GM10266 (cell line): ENCODE results near the gene DNAJC27.

Source experiments
- DNase-seq: peaks from one replicate; pipeline ENCODE4 v3.0.0; 2012; ENCODE audit errors: extremely low spot score
- CTCF ChIP-seq: IDR thresholded peaks from 2 replicates; pipeline ENCODE4 v1.5.1; 2012; ENCODE audit warnings: mild to moderate bottlenecking, low read depth; ENCODE audit not compliant: control insufficient read depth, insufficient read depth; ENCODE audit errors: missing control alignments

Gene DNAJC27

GRCh38 chr2:24926602-24927252, 45.0 kb downstream of the DNAJC27 start:
- DNase-seq, result peak; percentile 56
- TF ChIP-seq CTCF, result no peak

GRCh38 chr2:24926220-24926601, 45.5 kb downstream of the DNAJC27 start:
- no peak for TF ChIP-seq CTCF
- DNase-seq, result no peak

- no peak for TF ChIP-seq CTCF
- no peak for DNase-seq
These were observed 45.9 kb downstream of the DNAJC27 start for GRCh38 chr2:24925815-24926214.

GRCh38 chr2:24924732-24925131, 47.0 kb downstream of the DNAJC27 start:
- DNase-seq, result no peak

GRCh38 chr2:24924266-24924665, 47.5 kb downstream of the DNAJC27 start:
- no peak for TF ChIP-seq CTCF

More at GRCh38 chr2:24924732-24925131, 47.0 kb downstream of the DNAJC27 start:
- TF ChIP-seq CTCF, result no peak

GRCh38 chr2:24923106-24923505, 48.6 kb downstream of the DNAJC27 start:
- DNase-seq, result no peak
- no peak for TF ChIP-seq CTCF

More at GRCh38 chr2:24924266-24924665, 47.5 kb downstream of the DNAJC27 start:
- DNase-seq, result no peak

- DNase-seq, result no peak
- TF ChIP-seq CTCF, result no peak
These were observed 49.2 kb downstream of the DNAJC27 start for GRCh38 chr2:24922556-24922955.
